Measurements from ENCODE around the gene NAP1L4.

NAP1L4 gene

GRCh38 chr11:3010521-3011275 is 18.6 kb upstream of the NAP1L4 start:
- DNase-seq (ENCODE audit: low read depth), result no peak

GRCh38 chr11:3010004-3010403 is 17.9 kb upstream of the NAP1L4 start:
- DNase-seq (ENCODE audit: low read depth), result no peak

GRCh38 chr11:3009481-3009880 is 17.4 kb upstream of the NAP1L4 start:
- no peak for DNase-seq (ENCODE audit: low read depth)

GRCh38 chr11:3008746-3009336 is 16.7 kb upstream of the NAP1L4 start:
- DNase-seq (ENCODE audit: low read depth), result no peak

GRCh38 chr11:3007404-3008010 is 15.4 kb upstream of the NAP1L4 start:
- DNase-seq (ENCODE audit: low read depth), result no peak

- DNase-seq (ENCODE audit: low read depth), result no peak
Observed at GRCh38 chr11:3006505-3007260, 14.6 kb upstream of the NAP1L4 start.

GRCh38 chr11:3004481-3004880 is 12.4 kb upstream of the NAP1L4 start:
- no peak for DNase-seq (ENCODE audit: low read depth)

- no peak for DNase-seq (ENCODE audit: low read depth)
Observed at GRCh38 chr11:3003396-3004231, 11.5 kb upstream of the NAP1L4 start.

GRCh38 chr11:3002871-3003270 is 10.7 kb upstream of the NAP1L4 start:
- DNase-seq (ENCODE audit: low read depth), result no peak

- DNase-seq (ENCODE audit: low read depth), result no peak
Observed at GRCh38 chr11:3002351-3002861, 10.3 kb upstream of the NAP1L4 start.

GRCh38 chr11:3001496-3001895 is 9.4 kb upstream of the NAP1L4 start:
- DNase-seq (ENCODE audit: low read depth), result no peak

GRCh38 chr11:3000032-3000961 is 8.2 kb upstream of the NAP1L4 start:
- peak; percentile 83 for DNase-seq (ENCODE audit: low read depth)

- no peak for DNase-seq (ENCODE audit: low read depth)
Observed at GRCh38 chr11:2999464-2999998, 7.4 kb upstream of the NAP1L4 start.

GRCh38 chr11:2998073-2998850 is 6.1 kb upstream of the NAP1L4 start:
- no peak for DNase-seq (ENCODE audit: low read depth)

- DNase-seq (ENCODE audit: low read depth), result no peak
Observed at GRCh38 chr11:2997406-2997805, 5.3 kb upstream of the NAP1L4 start.

GRCh38 chr11:2996976-2997375 is 4.8 kb upstream of the NAP1L4 start:
- no peak for DNase-seq (ENCODE audit: low read depth)

GRCh38 chr11:2995893-2996554 is 3.9 kb upstream of the NAP1L4 start:
- DNase-seq (ENCODE audit: low read depth), result no peak

- no peak for DNase-seq (ENCODE audit: low read depth)
Observed at GRCh38 chr11:2995031-2995561, 3.0 kb upstream of the NAP1L4 start.

- DNase-seq (ENCODE audit: low read depth), result no peak
Observed at GRCh38 chr11:2994336-2994730, 2.2 kb upstream of the NAP1L4 start.
